ENCODE measurements around the gene LDLRAD4.

The LDLRAD4 gene

GRCh38 chr18:13525381-13526029 lies 306.9 kb downstream of the LDLRAD4 start:
- H3K4me3 ChIP-seq (ENCODE audit: low read depth, low read length), result no peak overlapping the region
- no peaks in the 10 kb centered on the region for H3K9me3 ChIP-seq (ENCODE audit: severe bottlenecking)
- no peak overlapping the region for H3K27ac ChIP-seq
- peak; percentile 47 for DNase-seq
- peak; percentile 23; the same call in 1 of the 2 replicates for TF ChIP-seq CTCF (IDR thresholded peaks at IDR 0.05; ENCODE audit: low read depth, low read length)
- H3K27me3 ChIP-seq (ENCODE audit: insufficient read depth, low read depth, severe bottlenecking), result no peaks in the 10 kb centered on the region
- H3K36me3 ChIP-seq, result no peaks in the 10 kb centered on the region

GRCh38 chr18:13526519-13526918 lies 308.0 kb downstream of the LDLRAD4 start:
- TF ChIP-seq CTCF (IDR thresholded peaks at IDR 0.05; ENCODE audit: low read depth, low read length), result no peak
- Histone ChIP-seq H3K4me3 (ENCODE audit: low read depth, low read length) (no peak overlapping the region), H3K36me3 (no peaks in the 10 kb centered on the region)

GRCh38 chr18:13527256-13527655 lies 308.7 kb downstream of the LDLRAD4 start:
- Histone ChIP-seq H3K36me3 (no peaks in the 10 kb centered on the region), H3K9me3 (ENCODE audit: severe bottlenecking) (no peaks in the 10 kb centered on the region), H3K27ac (no peak overlapping the region), H3K4me3 (ENCODE audit: low read depth, low read length) (no peak overlapping the region), H3K27me3 (ENCODE audit: insufficient read depth, low read depth, severe bottlenecking) (no peaks in the 10 kb centered on the region)
- no peak for DNase-seq
- TF ChIP-seq CTCF (IDR thresholded peaks at IDR 0.05; ENCODE audit: low read depth, low read length), result no peak

More at GRCh38 chr18:13526519-13526918, 308.0 kb downstream of the LDLRAD4 start:
- H3K27ac ChIP-seq, result no peak overlapping the region
- H3K27me3 ChIP-seq (ENCODE audit: insufficient read depth, low read depth, severe bottlenecking), result no peaks in the 10 kb centered on the region
- no peaks in the 10 kb centered on the region for H3K9me3 ChIP-seq (ENCODE audit: severe bottlenecking)
- no peak for DNase-seq

- no peak for DNase-seq
- Histone ChIP-seq H3K27me3 (ENCODE audit: insufficient read depth, low read depth, severe bottlenecking) (no peaks in the 10 kb centered on the region), H3K27ac (no peak overlapping the region), H3K4me3 (ENCODE audit: low read depth, low read length) (no peak overlapping the region), H3K36me3 (no peaks in the 10 kb centered on the region), H3K9me3 (ENCODE audit: severe bottlenecking) (no peaks in the 10 kb centered on the region)
- TF ChIP-seq CTCF (IDR thresholded peaks at IDR 0.05; ENCODE audit: low read depth, low read length), result no peak
These were observed 309.2 kb downstream of the LDLRAD4 start for GRCh38 chr18:13527730-13528129.

GRCh38 chr18:13528739-13529392 lies 310.3 kb downstream of the LDLRAD4 start:
- Histone ChIP-seq H3K9me3 (ENCODE audit: severe bottlenecking) (no peaks in the 10 kb centered on the region), H3K36me3 (no peaks in the 10 kb centered on the region), H3K27me3 (ENCODE audit: insufficient read depth, low read depth, severe bottlenecking) (no peaks in the 10 kb centered on the region), H3K4me3 (ENCODE audit: low read depth, low read length) (no peak overlapping the region), H3K27ac (no peak overlapping the region)
- TF ChIP-seq CTCF (IDR thresholded peaks at IDR 0.05; ENCODE audit: low read depth, low read length), result no peak
- DNase-seq, result no peak

Measured in WERI-Rb-1 (cell line).